Myocyte (in vitro differentiated cells): ENCODE measurements around the gene KRTAP3-1. TPM values are rescaled to one million over a fixed set of nuclear protein-coding genes. Genes with fewer than 3 reads are reported as not detected.
A peak's percentile ranks its signal among the peaks of the same experiment; 100 is the strongest.
"Not testable (repeated sequence)": the region's sequence is repeated elsewhere in the genome, so short reads cannot be mapped to it uniquely, and the experiment has no call there.

Experiments
- DNase-seq: peaks from one replicate; pipeline ENCODE4 v3.0.0-alpha.2; 2012; ENCODE audit warnings: low read depth
- polyA plus RNA-seq: library from polyadenylated mRNA; unstranded; fragments of >200 nt; gene quantifications from one replicate; pipeline ENCODE4 v1.2.1, GENCODE V29; 2012; ENCODE audit warnings: missing spikeins
- total RNA-seq: library from RNA; depleted of rRNA; stranded (reverse); fragments of >200 nt; gene quantifications from 2 replicates; pipeline ENCODE4 v1.2.3, GENCODE V29; 2014

The KRTAP3-1 gene
- not detected in 2 replicates for total RNA-seq
- polyA plus RNA-seq = not detected

DNA sequence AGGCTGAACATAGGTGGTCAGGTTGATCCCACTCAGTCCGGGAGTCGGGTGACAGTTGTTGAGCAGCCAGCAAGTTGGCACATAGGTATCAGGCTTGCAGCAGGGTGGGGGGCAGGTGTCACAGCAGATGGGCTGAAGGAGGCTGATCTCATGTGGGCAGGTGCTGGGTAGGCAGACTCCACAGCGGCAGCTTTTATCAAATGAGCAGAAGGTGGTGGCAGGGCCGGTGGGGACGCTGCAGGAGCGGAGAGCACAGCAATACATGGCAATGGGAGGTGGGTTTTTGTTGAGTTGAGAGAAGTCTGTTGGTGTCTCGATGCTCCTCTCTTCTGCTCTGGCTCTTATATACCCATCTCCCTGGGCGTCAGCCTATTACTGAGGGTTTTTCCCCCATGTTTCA lies at the start of gene KRTAP3-1:
TSS of gene KRTAP3-1 (minus strand) at position 318 of the 400 bp plus-strand sequence. CDS start at position 264, 54 bp downstream.
- no peak for DNase-seq

- DNase-seq = no peak
Observed at GRCh38 chr17:41057547-41057946, 48.6 kb upstream of the KRTAP3-1 start.

- not testable (repeated sequence) for DNase-seq
Observed at GRCh38 chr17:41055130-41055529, 46.2 kb upstream of the KRTAP3-1 start, which contains the start of gene KRTAP2-2. Gene KRTAP2-2, minus strand, starts transcription at chr17:41055230. Its CDS starts 19 bp downstream, at chr17:41055211.

DNA sequence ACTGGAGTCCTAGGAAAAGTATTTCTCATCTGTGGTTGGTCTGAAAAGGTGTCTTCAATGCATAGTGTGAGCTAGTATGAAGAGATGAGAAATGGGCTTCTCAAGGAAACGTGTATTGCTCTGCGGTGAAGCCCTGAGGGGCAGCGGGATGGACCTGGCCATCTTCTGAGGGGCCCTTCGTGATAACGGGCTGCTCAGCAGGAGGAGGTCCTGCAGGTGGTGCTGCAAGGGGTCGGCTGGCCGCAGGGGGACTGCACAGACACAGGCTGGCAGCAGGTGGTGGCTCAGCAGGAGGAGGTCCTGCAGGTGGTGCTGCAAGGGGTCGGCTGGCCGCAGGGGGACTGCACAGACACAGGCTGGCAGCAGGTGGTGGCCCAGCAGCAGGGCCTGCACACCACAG lies 45.6 kb upstream of the KRTAP3-1 start:
- not testable (repeated sequence) for DNase-seq

DNA sequence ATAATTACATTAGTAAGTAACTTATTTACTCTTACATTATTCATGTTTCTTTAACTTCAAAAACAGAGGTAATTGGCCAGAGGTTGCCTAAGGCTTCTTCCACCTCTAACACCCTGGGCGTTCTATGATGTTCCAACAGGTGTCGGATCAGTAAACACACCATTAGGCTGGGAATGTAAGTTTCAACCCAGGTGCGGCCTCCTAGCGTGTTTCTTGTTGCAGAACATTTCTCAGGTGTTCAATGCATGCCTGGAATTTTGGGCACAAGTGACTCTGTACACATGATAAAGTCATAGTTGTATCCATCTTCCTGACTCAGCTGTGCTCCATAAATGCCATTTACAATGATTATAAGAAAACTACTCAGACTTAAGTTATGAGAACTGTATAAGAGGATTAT lies 45.1 kb upstream of the KRTAP3-1 start:
- no peak for DNase-seq

GRCh38 chr17:41052566-41052965 lies 43.6 kb upstream of the KRTAP3-1 start:
- peak; percentile 33 for DNase-seq

- peak; percentile 85 for DNase-seq
Observed at GRCh38 chr17:41049110-41049509, 40.2 kb upstream of the KRTAP3-1 start.

- DNase-seq = no peak
Observed at GRCh38 chr17:41048441-41048840, 39.5 kb upstream of the KRTAP3-1 start.

- not testable (repeated sequence) for DNase-seq
Observed at GRCh38 chr17:41046735-41047465, 38.0 kb upstream of the KRTAP3-1 start, which contains the start of gene KRTAP2-1. Gene KRTAP2-1, minus strand, starts transcription at chr17:41047316. Its CDS starts 49 bp downstream, at chr17:41047267.

- no peak for DNase-seq
Observed at GRCh38 chr17:41042953-41043352, 34.0 kb upstream of the KRTAP3-1 start.

DNA sequence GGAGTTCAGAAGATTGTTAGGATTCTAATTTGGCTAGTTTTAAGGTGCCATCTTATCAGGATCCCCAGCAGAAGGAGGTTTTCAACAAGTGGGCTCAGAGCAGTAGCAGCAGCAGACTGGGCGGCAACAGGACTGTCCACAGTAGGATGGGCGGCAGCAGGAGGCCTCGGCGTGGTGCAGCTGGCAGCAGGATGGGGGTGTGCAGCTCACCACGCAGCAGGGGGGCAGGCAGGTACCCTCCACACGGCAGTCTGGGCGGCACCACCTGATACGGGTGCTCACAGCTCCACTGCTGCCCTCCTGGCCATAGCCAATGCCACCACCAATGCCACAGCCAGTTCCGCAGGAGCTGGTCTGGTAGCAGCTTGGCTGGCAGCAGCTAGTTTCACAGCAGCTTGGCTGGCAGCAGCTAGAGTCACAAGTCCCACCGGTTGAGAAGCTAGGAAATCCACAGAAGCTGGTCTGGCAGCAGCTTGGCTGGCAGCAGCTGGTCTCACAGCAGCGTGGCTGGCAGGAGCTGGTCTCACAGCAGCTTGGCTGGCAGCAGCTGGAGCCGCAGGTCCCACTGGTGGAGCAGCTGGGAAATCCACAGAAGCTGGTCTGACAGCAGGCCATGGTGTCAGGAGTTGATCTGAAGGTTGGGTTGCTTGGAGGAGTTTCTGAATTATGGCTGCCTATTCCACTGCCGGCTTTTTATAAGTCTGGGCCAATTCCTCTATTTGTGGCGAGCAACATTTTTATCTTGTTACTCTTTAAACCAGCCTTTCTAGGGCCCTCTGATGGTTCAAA lies 32.0 kb upstream of the KRTAP3-1 start, which contains the start of gene KRTAP1-1:
TSS of gene KRTAP1-1 (minus strand) at position 668 of the 789 bp plus-strand sequence. CDS start at position 615, 53 bp downstream.
- DNase-seq = peak; percentile 84

DNA sequence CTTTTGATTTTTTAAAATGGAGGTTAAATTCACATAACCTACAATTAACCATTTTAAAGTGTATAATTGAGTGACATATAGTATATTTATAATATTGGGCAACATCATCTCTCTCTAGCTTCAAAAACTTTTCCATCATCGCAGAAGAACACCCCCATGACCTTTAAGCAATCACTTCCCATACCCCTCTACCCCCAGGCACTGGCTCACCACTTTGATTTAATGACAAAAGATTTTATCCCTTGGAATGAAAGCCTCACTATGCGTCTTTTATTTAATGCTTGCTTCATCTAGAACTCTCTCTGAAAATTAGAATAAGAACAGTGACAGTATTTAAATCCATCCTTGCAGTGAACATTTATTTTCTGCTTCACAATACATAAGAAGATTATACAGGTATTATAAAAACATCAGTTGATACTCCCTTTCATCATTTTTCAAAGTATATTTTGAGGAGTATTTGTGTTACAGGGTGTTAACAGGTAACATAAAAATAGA lies 29.0 kb upstream of the KRTAP3-1 start:
- DNase-seq = no peak

DNA sequence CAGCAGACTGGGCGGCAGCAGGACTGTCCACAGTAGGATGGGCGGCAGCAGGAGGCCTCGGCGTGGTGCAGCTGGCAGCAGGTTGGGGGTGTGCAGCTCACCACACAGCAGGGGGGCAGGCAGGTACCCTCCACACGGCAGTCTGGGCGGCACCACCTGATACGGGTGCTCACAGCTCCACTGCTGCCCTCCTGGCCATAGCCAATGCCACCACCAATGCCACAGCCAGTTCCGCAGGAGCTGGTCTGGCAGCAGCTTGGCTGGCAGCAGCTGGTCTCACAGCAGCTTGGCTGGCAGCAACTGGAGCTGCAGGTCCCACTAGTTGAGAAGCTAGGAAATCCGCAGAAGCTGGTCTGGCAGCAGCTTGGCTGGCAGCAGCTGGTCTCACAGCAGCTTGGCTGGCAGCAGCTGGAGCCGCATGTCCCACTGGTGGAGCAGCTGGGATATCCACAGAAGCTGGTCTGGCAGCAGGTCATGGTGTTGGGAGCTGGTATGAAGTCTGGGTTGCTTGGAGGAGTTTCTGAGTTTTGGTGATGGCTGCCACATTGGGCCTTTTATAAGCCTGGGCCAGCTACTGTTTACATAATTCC lies 25.5 kb upstream of the KRTAP3-1 start, which contains the start of gene KRTAP1-3:
TSS of gene KRTAP1-3 (minus strand) at position 529 of the 590 bp plus-strand sequence. CDS start at position 476, 53 bp downstream.
- peak; percentile 72 for DNase-seq

- DNase-seq = no peak
Observed at GRCh38 chr17:41029633-41030245, 20.8 kb upstream of the KRTAP3-1 start, which contains the start of gene KRTAP1-4. Gene KRTAP1-4, minus strand, starts transcription at chr17:41030195. Its CDS starts 117 bp downstream, at chr17:41030078.

DNA sequence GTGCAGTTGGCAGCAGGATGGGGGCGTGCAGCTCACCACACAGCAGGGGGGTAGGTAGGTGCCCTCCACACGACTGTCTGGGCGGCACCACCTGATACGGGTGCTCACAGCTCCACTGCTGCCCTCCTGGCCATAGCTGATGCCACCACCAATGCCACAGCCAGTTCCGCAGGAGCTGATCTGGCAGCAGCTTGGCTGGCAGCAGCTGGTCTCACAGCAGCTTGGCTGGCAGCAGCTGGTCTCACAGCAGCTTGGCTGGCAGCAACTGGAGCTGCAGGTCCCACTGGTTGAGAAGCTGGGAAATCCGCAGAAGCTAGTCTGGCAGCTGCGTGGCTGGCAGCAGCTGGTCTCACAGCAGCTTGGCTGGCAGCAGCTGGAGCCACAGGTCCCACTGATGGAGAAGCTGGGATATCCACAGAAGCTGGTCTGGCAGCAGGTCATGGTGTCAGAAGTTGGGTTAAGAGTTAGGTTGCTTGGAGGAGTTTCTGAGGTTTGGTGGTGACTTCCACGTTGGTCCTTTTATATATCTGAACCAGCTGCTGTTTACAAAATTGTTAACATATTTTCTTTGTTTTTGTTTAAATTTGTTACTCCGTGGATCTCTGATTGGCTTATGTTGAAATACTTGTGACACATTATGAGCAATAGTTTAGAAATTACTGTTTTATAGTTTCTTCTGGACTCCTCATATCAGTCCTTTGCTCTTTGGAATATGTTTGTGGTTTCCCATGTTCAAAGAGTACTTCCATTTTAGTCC lies 18.0 kb upstream of the KRTAP3-1 start, which contains the start of gene KRTAP1-5:
TSS of gene KRTAP1-5 (minus strand) at position 494 of the 757 bp plus-strand sequence. CDS start at position 441, 53 bp downstream.
- DNase-seq = peak; percentile 90

- DNase-seq = no peak
Observed at GRCh38 chr17:41024697-41025096, 15.8 kb upstream of the KRTAP3-1 start.

DNA sequence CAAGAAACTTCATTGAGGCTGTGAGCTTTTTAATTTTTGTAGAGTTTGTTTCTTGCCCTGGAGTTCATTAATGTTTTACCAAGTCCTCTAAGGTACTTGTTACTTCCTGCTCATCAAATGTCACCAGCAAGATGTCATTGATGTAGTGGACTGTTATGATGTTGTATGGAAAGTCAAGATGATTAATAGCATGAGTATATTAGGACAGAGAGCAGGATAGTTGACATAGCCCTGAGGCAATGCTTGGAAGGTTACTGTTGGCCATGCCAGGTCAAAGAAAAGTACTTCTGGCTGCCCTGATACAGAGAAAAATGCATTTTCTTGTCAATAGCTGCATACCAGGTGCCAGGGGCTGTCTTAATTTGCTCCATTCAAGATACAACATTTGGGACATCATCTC lies 11.4 kb upstream of the KRTAP3-1 start:
- DNase-seq = no peak

DNA sequence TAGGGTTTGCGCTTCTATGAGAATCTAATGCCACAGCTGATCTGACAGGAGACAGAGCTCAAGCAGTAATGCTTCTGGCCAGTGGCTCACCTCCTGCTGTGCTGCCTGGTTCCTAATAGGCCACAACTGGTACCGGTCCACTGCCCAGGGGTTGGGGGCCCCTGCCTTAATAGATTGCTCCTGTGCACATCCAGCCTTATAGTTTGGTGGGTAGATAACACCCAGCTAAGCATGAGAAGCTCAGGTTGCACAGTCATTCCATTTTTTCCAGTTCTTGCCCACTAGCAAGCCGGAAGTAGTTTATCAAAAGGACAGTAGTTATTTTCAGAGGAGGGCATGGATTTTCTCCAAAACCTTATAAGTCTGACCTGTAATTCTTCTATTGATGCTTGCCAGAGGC lies 10.5 kb upstream of the KRTAP3-1 start:
- no peak for DNase-seq

- no peak for DNase-seq
Observed at GRCh38 chr17:41018541-41018940, 9.6 kb upstream of the KRTAP3-1 start.
